ENCODE data around the gene EVC.

- TF ChIP-seq, protein P1, sequence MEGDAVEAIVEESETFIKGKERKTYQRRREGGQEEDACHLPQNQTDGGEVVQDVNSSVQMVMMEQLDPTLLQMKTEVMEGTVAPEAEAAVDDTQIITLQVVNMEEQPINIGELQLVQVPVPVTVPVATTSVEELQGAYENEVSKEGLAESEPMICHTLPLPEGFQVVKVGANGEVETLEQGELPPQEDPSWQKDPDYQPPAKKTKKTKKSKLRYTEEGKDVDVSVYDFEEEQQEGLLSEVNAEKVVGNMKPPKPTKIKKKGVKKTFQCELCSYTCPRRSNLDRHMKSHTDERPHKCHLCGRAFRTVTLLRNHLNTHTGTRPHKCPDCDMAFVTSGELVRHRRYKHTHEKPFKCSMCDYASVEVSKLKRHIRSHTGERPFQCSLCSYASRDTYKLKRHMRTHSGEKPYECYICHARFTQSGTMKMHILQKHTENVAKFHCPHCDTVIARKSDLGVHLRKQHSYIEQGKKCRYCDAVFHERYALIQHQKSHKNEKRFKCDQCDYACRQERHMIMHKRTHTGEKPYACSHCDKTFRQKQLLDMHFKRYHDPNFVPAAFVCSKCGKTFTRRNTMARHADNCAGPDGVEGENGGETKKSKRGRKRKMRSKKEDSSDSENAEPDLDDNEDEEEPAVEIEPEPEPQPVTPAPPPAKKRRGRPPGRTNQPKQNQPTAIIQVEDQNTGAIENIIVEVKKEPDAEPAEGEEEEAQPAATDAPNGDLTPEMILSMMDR (IDR thresholded peaks at IDR 0.05): no peak
- no peak for TF ChIP-seq POLR2A (IDR thresholded peaks at IDR 0.05)
Measured at GRCh38 chr4:5757091-5757490, 46.1 kb downstream of the EVC start.

All from lower leg skin (tissue), 3 donors.